ENCODE measurements around the gene DDC.
"Not testable (repeated sequence)": the region's sequence is repeated elsewhere in the genome, so short reads cannot be mapped to it uniquely, and the experiment has no call there.

DDC gene

GRCh38 chr7:50589364-50589763 is 24.2 kb upstream of the DDC start:
- no peak for DNase-seq

DNA sequence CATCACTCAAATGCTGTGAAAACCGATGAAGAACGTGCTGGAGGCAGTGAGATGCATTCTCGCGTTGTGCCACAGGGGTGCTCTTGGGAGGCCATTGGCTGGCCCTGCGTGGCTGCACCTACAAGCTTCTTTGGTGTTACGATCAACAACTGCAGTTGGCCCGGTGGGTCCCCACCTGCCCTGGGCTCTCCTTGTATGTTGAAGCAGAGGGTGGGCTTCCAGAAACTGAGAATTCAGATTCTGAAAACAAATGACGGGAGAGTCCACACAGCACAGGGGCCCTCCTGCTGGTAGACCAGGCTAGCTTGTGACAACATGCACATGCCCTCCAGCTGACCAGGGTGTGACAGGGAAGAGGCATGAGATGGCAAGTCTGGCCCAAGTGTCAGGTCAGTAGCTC is 23.7 kb upstream of the DDC start:
- no peak for DNase-seq

GRCh38 chr7:50587737-50588136 is 22.5 kb upstream of the DDC start:
- no peak for DNase-seq

- no peak for DNase-seq
Measured at GRCh38 chr7:50584793-50585408, 19.7 kb upstream of the DDC start.

DNA sequence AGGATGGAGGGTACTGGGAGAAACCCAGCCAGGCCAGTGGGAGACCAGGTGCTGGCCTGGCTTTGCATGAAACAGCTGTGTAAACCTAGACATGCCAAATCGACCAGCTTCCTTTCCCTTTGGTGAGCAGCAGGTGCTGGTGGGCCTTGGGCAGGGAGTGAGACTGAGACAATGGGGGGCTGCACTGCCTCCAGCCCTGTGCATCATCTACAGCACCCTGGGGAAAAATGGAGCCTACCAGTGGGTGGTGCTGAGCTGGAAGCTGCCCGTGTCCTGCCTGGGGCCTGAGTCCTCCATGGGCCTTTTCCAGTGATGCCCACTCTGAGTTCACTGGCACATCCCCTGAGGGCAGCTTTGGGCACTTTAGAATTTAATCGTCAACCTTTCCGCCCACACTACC is 19.2 kb upstream of the DDC start:
- DNase-seq: no peak

DNA sequence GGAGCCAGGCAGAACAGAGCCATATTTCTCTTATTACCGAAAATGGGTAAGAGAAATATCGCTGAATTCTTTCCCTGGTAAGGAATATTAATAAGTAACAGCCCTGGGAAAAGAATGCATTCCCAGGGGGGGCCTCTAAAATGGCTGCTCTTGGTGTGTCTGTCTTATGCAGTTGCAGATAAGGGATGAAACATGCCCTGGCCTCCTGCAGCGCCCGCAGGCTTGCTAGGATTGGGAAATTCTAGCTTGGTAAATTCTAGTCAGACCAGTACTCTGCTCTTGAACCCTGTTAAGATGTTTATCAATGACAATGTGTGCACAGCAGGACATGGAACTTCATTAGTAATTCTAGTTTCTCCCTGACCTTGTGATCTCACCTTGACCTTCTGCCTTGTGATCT is 18.1 kb upstream of the DDC start:
- DNase-seq: not testable (repeated sequence)

- DNase-seq: not testable (repeated sequence)
Measured at GRCh38 chr7:50582271-50582670, 17.1 kb upstream of the DDC start.

DNA sequence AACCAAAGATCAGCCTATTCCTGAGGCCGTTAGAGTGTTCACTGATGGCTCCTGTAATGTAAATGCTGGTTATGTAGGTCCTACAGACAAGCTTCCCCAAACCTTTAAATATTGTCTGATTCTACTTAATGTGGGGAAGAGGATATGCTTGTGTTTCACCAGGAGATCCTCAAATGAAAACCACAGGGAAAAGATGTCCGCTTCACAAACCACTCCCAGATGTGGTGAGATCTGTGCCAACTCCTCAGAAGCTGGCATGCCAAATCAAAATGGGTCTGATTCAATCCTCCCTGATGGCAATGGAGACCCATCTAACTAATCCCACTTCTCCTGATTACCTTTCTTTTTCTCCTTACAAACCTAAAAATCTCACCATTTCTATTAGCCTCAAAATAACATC is 15.5 kb upstream of the DDC start:
- not testable (repeated sequence) for DNase-seq

- no peak for DNase-seq
Measured at GRCh38 chr7:50580057-50580456, 14.9 kb upstream of the DDC start.

DNA sequence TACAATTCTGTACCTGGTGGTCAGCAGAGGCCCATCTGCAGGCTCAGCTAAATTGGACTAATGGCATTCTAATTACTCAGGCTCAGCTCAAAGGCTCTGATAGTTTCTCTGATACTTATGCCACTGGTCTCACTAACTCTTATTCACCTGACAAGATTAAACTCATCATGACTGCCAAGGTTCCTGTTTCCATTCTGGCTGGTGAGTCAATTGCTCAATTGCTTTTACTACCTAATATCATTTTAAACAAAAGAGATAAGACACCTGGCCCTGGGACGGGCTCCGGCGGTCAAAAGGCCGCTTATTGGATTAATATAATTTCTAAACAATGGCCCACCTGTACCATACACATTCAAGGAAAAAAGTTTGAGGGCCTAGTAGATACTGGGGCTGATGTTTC is 12.9 kb upstream of the DDC start:
- not testable (repeated sequence) for DNase-seq

GRCh38 chr7:50577569-50577968 is 12.4 kb upstream of the DDC start:
- no peak for DNase-seq

DNA sequence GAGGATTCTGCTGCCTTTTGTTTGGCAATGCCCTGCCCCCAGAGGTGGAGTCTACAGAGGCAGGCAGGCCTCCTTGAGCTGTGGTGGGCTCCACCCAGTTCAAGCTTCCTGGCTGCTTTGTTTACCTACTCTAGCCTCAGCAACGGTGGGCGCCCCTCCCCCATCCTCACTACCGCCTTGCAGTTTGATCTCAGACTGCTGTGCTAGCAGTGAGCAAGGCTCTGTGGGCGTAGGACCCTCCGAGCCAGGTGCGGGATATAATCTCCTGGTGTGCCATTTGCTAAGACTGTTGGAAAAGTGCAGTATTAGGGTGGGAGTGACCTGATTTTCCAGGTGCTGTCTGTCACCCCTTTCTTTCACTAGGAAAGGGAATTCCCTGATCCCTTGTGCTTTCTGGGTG is 11.2 kb upstream of the DDC start:
- DNase-seq: not testable (repeated sequence)

GRCh38 chr7:50567715-50568261 is 2.6 kb upstream of the DDC start:
- no peak for DNase-seq

- DNase-seq: no peak
Measured at GRCh38 chr7:50565977-50566376, 772 bp upstream of the DDC start.

DNA sequence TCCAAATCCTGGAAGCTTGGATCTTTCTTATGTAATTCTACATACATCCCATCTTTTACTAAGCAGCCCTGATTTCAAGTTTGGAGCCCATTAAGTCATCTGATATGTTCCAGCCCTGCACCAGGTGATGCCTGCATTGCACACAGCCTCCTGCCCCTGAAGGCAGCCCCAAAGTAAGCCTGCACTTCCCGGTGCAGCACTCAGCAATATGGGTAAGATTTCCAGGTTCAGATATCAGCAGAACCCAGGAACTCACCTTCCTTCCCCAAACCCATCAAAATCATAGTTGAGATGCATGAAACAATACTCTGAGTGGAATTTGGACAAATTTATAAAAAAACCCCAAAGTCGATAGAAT is 333 bp upstream of the DDC start:
- no peak for DNase-seq

GRCh38 chr7:50564171-50564570 is 1.0 kb downstream of the DDC start:
- DNase-seq: no peak

- DNase-seq: no peak
Measured at GRCh38 chr7:50562136-50562535, 3.1 kb downstream of the DDC start.

DNA sequence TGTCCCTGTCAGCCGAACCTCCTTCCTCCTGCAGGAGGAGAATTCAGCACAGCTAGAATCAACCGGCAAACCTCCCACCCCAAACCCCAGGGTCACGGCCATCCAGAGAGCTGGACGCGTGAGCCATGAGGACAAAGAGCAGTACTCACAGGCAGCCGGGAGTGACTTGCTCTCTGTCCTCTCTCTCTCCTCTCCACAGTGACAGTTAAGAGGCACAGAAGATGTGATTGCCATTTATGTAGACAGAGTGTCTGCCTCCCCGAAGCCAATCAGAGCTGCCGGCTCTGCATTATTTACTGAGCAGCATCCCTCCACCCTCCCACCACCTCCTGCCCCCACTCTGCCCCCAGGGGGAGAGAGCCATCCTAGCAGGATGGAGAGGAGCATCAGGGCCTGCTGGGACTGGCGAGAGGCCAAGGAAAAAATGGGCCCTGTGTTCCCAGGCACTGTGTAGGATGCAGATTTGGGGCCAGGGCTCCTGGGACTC is 4.3 kb downstream of the DDC start:
- no peak for DNase-seq

DNA sequence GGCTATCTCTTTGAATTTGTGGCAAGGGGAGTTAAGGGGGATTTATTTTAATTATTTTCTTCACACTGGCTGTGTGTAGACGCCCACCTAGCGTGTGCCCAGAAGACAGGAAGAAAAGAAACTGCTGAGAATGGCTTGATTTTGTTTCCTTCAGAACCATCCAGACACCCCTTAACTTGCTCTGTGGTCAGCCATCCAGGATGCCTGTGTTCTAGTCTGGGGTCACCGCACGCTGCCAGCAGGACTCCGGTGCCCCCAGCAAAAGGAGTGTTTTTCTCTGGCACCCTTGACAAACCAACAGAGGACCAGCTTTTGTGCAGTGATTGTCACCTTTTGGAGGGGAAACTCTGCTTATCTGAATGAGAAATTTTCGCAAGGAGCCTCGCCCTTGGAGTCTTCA is 5.3 kb downstream of the DDC start:
- no peak for DNase-seq

DNA sequence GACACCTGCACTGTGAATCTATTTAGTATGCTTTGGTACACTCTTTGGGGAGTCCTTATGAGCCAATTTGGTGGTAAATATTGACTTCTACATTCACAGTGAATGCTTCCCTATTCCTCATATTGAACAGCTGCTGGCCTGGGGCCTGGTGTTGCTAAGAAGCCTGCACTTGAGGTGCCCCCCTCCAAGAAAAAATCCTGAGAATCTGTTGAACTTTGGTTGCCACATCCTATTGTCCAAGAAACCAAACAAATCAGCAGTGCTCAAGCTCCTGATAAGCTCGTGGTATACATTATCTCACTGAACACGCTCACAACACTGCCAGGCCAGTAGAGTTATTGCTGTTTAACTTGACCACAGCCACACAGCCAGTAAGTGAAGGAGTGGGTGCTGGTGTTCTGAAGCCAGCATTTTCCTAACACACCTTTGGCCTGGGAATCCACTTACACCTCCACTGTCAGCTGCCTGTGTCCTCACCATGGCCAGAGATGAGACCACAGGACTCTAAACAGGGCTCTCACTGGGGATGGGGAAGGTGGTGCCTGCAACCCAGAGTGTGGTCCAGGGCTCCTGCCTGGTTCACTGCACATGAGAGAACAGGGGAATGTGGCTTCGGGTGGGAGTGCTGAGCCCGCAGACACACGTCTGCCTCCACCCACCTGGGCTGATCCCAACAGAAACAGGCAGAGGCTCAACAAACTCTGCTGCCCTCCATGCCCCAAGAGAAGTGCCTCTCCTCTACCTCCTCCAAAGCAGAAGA is 6.7 kb downstream of the DDC start:
- no peak for DNase-seq

DNA sequence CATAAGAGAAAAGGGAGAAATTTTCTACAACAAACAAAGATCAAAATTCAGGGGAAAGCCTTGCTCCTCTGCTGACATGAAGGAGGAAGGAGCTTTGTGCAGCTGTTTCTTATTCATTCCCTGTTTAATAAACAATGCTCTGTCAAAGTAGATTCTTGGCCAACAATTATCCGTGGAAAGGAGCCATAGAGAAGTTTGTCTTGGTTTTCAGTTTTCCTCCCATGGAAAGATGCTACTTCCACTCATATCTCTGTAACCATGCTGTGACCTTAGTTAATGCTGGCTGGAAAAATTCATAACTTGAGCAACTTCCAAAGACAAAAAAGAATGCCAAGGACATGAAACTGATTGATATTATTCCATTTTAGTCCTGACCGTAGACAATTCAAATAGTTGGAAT is 8.1 kb downstream of the DDC start:
- no peak for DNase-seq

GRCh38 chr7:50556247-50556991 is 8.8 kb downstream of the DDC start:
- no peak for DNase-seq

- DNase-seq: no peak
Measured at GRCh38 chr7:50555594-50556140, 9.5 kb downstream of the DDC start.

Measured in T-helper 9 cell (primary cell).